Measurements from ENCODE around the gene PRKRIP1.
"Not testable (repeated sequence)": the region's sequence is repeated elsewhere in the genome, so short reads cannot be mapped to it uniquely, and the experiment has no call there.

Gene PRKRIP1

DNA sequence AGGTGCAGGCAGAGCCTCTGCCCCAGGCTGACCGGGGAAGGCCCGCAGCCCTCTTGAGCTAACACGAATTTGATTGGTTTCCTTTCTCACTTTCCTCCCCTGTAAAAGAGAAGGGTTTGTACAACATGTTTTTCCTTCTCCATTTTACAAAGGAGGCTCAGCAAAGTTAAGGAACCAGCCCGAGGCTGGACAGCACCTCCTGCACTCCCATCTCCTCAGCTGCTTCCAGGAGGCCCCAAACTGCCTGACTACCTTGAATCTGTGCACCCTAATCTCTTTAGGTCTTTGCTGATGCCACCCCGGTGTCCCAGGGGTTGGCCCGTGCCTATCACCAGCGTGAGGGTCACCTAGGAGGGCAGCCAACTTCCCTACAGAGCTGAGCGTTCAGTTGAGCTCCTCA lies 64.3 kb downstream of the PRKRIP1 start:
- no peak for DNase-seq

DNA sequence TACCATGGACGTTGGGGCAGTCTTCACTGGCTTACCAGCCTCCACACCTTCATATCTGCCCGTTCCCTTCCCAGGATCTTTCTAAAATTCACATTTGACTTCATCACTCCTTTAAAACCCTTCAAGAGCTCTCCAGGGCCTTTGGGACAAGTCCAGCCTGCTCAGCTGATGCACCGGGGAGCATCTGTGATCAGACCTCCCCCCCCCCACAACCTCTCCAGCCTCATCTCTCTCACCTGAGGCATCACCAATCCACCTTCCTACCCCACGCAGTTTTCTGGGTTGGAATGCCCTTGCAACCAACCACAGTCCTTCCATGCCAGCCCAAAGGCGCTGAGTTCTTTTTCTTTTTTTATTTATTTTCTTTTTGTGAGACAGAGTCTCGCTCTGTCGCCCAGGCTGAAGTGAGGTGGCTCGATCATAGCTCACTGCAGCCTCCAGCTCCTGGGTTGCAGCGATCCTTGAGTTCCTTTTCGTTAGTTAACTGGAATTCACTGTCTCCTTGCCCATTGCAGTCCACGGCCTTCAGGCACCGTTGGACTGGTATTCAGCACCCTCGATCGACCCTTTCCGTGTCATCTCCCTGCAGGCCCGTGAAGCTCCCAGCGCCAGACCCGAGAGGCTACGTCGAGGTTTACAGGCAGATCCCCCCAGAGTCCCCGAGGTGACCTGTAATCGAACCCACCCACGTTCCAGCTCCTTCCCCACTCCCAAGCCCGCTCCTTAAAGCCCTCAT lies 67.8 kb downstream of the PRKRIP1 start:
- DNase-seq, result no peak

DNA sequence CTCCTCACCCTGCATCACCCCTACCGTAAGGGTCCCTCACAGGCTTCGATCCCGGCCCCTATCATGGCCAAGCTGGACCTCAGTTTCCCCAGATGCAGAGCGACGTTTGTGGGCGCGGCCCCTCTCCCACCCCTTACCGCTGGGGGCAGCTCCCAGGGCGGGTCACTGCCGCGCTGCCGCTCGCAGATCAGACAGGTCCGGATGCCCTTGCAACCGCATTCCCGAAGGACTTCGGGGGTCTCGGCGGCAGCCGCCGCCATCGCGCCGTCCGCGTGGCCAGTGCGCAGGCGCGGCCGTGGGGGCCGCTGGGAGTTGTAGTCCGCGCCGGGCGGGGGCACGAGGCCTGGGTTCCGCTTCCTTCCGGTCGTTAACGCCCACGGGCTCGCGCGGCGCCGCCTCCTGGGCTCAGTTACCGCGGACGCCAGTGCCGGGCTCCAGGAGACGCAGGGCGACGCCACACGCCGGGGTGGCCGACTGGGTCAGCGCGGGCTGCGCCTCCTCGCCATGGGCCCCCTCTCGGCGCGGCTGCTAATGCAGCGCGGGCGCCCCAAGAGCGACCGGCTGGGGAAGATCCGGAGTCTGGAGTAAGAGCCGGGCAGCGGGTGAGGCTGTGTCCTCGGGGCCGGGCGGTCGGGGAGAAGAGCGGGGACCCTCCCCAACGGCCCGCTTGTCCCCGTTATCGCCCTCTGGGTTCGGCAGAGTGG lies 68.6 kb downstream of the PRKRIP1 start, which contains the start of the genes ALKBH4 and LRWD1:
Gene ALKBH4, minus strand, starts transcription at position 287 of the 704 bp plus-strand sequence. Its CDS starts 27 bp downstream, at position 260.
Gene LRWD1, plus strand, starts transcription at position 408 of the 704 bp plus-strand sequence. Its CDS starts 97 bp downstream, at position 505.
- peak; percentile 96 for DNase-seq

DNA sequence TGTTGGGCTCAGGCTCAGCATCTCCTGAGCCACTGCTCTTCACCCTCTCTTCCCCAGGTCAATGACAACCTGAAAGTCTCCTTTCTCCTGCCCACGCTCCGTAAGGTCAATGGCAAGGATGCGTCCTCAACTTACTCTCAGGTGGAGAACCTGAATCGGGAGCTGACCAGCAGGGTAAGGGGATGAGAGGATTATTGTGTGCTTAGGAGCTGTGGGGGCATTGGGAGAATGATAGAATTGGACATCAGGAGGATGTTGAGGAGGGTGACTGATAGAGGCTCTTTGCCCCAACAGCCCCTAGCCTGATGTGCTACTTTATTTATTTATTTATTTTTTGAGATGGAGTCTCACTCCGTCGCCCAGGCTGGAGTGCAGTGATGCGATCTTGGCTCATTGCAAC lies 69.9 kb downstream of the PRKRIP1 start:
- DNase-seq, result no peak

DNA sequence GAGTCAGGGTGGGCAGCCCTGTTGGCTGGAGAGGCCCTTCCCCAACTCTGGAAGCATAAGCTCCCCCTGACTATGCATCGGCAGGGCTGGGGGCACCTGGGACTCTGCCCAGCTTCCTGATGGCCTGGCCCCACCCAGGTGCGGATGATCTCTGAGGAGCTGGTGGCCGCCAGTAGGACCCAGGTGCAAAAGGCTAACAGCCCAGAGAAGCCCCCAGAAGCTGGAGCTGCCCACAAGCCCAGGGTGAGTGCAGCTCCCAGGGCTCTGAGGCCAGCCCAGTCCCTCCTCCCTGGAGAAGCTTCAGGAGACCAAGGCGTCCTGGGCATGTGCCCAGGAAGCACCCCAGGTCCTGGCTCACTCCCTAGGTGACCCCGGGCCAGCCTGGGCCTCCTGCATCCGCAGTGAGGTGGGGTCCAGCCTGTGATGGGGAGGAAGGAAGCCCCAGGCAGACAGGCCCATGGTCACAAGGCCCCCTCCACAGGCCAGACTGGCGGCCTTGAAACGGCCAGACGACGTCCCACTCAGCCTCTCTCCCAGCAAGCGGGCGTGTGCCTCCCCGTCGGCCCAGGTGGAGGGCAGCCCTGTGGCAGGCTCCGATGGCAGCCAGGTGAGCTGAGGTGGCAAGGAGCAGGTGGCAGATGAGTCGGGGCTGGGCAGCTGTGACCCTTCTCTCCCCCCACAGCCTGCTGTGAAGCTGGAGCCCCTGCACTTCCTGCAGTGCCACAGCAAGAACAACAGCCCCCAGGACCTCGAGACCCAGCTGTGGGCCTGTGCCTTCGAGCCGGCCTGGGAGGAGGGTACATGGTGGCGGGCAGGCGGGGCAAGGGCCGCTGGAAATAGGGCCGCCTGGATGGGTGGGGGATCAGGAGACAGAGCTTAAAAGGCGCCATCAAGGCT lies 71.7 kb downstream of the PRKRIP1 start:
- no peak for DNase-seq

DNA sequence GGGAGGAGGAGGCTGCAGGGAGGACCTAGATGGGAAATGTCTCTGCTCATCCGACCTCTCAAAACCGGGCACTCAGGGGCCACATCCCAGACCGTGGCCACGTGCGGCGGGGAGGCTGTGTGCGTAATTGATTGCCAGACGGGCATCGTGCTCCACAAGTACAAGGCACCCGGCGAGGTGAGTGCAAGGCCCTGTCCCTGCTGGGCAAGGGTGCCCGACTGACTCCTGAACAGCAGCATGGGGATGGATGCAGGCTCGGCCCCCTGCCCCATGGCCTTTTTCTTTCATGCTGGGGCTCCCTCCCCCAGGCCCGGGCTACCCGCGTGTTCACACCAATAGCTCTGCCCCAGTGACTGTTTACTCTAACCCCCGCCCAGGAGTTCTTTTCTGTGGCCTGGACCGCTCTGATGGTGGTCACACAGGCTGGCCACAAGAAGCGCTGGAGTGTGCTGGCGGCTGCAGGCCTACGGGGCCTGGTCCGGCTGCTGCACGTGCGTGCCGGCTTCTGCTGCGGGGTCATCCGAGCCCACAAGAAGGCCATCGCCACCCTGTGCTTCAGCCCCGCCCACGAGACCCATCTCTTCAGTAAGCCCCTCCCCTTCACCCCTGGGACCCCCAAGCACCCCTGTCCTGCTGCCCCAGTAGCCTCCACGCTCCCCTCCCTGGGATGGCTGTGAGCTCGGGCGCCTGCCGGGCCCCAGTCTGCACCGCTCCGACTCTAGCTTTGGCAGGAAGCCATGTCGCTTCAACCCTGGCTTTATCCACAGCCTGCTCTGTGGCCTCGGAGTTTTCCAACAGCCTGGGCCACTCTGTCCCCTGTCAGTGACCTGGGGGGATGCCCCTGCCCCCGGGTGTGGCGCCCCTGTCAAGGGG lies 72.6 kb downstream of the PRKRIP1 start:
- DNase-seq, result no peak

DNA sequence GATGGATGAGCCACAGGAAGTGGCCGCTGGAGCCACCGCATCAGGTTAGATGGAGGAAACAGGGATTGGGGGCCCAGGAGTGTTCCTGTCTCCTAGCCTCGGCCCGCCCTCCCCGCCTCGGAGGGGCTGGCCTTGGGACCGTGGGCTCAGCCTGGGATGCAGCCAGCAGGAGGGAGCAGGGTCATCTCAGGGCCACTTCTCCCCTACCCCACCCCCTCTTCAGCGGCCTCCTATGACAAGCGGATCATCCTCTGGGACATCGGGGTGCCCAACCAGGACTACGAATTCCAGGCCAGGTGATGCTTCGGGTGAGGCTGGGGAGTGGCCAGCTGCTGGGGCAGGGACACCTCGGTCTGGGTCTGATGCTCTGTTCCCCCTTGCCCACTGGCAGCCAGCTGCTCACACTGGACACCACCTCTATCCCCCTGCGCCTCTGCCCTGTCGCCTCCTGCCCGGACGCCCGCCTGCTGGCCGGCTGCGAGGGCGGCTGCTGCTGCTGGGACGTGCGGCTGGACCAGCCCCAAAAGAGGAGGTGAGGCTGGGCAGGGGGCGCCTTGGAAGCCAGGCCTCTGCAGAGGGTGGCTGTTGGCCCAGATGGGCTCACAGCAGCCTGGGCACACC lies 73.3 kb downstream of the PRKRIP1 start:
- DNase-seq, result no peak

DNA sequence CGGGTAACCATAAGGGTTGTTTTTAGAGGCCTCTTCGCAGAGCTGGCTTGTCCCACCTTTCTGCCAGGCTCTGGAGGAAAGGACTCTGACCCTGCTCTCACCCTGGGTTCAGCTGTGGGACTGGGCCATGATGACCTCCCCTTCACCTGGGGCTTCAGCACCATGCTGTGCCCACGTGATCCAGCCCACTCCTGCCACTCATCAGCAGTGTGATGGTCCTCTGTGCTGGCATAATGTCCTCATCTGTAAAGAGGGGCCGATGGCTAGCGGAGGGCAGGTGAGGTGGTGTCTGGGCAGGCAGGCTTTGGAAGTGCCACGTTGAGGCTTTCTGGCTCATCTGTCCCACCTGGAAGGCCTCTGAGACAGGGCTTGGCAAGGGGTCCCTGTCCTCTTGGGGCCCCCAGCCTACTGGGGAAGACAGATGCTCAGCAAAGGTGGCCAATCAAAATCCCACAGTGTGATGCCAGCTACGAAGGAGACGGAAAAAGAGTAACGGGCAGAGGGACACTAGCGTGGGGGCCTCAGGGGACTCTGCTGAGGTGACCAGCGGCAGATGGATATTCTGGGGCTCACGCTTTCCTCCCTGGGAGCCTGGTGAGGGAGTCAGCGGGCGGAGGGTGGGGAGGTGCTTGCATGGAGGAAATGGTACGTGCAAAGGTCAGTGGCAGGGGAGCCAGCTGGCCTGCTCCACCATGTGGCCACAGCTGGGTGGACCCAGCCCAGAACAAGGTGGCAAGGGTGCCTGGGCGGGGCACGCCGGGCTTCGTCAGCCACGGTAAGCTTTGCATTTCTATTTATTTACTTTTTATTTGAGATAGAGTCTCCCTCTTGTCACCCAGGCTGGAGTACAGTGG lies 74.0 kb downstream of the PRKRIP1 start:
- DNase-seq, result no peak

DNA sequence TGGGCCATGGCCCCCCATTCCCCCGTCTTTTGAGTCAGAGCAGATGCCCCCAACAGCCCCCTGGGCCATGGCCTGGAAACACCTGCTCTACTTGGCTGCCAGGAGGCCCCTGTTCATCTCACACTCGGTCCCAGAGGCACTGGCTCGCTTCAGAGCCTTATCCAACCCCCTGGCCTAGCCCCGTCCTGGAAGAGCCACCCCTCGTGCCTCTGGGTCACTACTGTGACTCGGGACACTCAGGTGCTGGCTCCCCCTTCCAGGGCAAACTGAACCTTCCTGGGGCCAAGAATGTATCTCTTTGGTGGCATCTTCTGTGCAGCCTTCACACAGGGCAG lies 75.6 kb downstream of the PRKRIP1 start:
- DNase-seq, result no peak

DNA sequence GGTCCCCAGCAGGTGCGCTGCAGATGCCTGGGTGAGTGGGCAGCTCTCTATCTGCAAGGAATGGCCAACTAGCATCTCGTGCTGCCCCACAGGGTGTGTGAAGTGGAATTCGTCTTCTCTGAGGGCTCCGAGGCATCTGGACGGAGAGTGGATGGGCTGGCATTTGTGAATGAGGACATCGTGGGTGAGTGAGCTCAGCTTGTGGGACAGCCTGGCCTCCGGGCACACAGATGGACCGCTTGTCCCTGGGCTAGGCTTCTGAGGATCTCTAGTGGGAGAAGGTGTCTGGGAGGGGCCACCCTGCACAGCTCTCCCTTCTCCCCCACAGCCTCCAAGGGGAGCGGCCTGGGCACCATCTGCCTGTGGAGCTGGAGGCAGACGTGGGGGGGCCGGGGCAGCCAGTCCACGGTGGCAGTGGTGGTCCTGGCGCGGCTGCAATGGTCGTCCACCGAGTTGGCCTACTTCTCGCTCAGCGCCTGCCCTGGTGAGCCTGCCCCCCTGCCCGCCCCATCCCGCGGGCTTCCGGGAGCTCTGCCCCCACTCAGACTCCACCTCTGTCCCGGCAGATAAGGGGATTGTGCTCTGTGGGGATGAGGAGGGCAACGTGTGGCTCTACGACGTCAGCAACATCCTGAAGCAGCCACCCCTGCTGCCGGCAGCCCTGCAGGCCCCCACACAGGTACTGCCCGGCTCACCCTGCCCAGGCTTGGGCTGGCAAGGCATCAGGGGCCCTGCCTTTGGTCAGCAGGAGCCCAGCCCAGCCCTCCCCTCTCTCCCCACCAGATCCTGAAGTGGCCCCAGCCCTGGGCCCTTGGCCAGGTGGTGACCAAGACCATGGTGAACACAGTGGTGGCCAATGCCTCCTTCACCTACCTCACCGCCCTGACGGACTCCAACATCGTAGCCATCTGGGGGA lies 76.2 kb downstream of the PRKRIP1 start:
- no peak for DNase-seq

DNA sequence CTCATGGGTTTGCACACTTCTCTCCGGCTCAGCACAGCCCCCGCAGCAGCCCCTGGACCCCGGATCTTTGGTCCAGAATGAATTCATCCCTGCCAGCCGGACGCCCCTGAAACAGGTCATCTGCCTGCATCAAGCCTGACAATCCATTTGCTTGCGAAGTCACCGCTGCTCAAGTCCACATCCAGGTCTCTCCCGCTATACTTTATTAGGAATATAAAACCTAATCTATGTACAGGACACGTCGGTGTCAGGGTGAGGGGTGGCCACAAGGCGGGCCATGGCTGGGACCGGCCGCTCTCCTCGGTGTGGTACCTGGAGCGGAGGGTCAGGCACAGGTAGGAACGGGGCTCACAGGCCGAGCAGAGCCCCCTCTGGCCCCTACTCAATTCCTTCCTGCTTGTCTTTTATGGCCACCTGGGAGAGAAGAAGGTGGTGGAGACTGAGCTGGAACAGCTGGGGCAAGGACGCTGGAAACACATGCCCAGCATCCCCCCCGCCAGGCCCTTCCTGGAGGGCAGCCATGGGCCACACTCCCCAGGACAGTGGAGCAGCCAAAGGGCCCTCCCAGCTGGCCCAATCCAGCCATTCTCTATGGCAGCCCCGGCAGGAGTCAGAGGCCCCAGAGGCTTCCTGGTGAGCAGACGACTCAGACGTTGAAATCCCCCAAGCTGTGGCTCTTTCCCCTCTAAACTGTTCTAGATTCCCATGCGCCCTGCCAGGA lies 77.3 kb downstream of the PRKRIP1 start:
- no peak for DNase-seq

DNA sequence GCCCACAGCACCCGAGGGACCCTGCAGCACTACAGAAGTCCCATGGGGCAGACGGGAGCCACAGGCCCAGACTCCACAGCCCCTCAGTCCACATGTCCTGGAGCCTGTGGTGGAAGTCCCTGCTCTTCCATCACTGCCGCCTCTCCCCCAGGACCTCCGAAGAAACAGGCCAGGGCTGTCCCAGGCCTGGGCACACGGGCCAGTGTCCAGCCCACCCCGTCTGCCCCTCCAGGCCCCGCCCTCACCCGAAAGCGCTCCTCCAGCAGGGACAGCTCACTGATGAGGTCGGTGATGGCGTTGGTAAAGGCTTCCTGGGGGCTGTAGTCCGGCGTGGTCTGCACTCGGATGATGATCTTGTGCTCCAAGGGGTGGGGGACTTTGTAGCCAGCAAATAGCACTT lies 78.0 kb downstream of the PRKRIP1 start:
- DNase-seq, result not testable (repeated sequence)

DNA sequence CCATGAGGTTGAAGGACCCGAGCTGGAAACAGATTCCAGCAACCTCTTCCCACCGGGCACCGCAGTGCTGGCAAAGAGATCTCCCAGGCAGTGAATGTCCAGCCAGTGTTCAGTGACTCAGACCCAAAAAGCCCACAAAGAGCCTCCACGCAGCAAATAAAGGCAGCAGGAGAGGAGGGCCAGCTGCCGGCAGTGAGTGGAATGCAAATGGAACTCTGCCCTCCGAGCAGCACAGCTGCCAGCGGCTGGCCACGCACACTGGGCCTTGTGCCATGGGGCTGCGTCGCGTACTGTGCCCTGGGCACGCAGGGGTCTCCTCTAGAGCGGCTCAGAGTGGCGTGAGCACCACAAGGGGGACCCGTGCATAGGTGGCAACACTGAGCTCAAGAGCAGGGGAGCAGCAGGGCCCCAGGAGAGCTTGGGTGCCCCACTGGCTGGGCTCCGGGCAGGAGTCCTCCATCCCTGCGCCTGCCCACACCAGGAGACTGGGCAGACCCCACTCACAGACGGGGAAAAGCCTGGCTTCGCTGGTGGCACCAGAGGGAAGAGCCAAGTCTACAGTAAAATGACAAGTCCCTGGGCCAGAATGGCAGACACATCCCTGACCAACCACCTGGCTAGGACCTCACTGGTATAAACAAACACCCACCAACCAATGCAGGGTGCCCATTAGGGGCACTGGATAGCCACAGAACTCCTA lies 78.7 kb downstream of the PRKRIP1 start:
- DNase-seq, result not testable (repeated sequence)
